SIG-M5 treated with dmso at 0.1 percent for 504 hours (cell line): ENCODE measurements around the gene TOMM22.

Experiments used
- DNase-seq: peaks from one replicate; lab custom pipeline; 2025; ENCODE audit not compliant: unreplicated experiment; lab: John Stamatoyannopoulos, UW

The TOMM22 gene

DNA sequence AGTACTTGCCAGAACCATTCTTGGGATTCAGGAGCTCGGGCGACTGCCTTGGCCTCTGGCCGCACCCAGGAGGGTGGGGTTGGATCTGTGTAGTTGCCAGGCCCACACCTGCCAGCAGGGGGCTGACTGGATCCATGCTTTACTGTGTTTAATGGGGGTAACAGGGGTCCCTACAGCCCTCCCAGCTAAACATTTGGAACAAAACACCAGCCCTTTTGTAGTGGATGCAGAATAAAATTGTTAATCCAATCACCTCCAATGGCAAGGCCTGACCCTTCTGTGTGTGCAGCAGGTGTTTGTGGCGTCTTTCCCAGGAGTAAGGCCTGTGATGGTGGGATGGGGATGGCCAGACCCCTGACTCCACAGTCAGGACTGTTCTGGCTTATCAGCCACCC, 51.6 kb downstream of the TOMM22 start:
- no peak for DNase-seq

DNA sequence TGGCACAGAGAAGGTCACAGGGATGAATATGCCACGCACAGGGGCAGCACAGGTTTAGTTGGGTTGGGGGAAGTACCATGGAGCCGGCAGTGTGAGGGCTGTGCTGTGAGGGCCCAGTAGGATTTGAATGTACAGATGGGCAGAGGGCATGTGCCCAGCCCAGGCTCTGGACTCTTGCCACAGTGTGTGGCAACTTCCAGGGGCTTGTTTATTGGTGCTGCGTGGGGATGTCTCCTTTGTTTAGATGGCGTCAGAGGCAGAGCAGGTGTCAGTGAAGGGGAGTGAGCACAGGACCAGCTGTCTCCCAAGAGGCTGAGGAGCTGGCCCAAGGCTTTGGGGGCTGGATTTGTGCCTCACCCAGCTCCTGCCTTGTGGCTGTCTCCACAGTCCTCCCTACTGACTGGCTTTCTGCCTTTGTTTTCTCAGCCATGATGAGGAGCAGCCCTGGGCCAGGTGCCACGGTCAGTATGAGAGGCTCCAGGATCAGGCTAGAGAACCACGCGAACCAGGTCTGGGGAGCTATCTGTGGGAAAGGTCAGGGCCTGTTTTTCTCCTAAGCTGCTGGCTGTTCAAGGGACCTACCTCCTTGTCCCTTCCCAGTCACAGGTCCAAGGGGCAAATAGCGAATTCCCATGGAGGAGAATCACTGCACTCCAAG, 52.1 kb downstream of the TOMM22 start:
- no peak for DNase-seq

DNA sequence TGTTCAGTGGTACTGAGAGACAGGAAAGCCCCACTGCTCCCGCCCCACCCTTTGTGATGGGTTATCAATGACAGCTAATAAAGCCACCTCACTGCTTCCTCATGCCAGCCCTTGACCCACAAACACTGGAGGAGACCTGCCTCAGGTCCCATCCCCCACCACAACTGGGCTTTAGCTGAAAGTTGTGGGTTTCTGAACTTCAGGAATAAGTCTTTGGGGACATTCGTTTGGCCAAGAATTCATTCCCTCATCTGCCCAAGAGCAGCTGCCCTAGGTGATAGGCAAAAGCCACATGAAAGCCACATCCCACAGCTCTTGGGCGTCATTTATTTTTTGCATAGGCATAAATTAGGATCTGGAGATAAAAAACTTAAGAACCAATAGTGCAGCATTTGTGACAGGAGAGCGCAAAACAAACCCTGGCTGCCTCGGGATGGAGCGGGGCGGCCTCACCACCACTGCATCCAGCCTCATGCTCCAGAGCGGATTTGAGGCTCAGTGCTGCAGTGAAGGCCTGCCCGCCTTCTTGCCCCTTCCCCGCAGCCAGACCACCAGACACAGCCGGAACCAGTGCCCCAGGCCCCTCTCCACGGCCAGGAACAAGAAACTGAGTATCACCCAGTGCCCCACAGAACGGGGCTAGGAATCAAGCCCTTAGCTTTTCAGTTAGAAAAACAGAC, 52.8 kb downstream of the TOMM22 start:
- DNase-seq: no peak
